OCI-LY3 (cell line): ENCODE measurements around the gene APOBEC3B.

Experiments used
- EZH2phosphoT487 ChIP-seq: fragments of 200-600 bp; shearing (Covaris generic); IDR thresholded peaks from 2 replicates; pipeline ENCODE4 v1.6.1; 2018; ENCODE audit warnings: antibody characterized with exemption, mixed run types, low read depth
- TF ChIP-seq, protein P1 (sequence below): fragments of 200-600, 300-600 bp; sonication (generic); IDR thresholded peaks from 2 replicates; pipeline ENCODE4 v1.5.1; 2014; ENCODE audit warnings: antibody characterized with exemption, low read length, low read depth

DNA sequence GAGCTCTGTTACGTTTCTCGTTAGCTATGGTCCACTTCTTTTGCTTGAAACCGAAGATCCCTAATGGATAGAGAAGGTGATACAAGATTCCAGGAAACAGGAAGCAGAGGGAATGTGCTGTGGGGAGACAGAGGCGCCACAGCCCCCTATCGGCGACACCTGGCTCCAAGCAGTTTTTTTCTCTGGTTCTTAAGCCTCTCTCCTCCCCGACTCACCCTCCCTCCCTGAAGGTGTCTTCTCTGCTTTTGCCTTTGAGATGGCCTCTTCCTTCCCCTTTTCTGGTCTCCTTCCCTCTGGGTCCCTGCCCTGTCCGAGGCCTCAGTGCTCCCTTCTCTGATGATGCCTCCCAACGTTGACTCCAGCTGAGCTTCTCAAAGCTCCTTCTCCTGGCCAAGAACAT, 38.9 kb upstream of the APOBEC3B start:
- TF ChIP-seq, protein P1, sequence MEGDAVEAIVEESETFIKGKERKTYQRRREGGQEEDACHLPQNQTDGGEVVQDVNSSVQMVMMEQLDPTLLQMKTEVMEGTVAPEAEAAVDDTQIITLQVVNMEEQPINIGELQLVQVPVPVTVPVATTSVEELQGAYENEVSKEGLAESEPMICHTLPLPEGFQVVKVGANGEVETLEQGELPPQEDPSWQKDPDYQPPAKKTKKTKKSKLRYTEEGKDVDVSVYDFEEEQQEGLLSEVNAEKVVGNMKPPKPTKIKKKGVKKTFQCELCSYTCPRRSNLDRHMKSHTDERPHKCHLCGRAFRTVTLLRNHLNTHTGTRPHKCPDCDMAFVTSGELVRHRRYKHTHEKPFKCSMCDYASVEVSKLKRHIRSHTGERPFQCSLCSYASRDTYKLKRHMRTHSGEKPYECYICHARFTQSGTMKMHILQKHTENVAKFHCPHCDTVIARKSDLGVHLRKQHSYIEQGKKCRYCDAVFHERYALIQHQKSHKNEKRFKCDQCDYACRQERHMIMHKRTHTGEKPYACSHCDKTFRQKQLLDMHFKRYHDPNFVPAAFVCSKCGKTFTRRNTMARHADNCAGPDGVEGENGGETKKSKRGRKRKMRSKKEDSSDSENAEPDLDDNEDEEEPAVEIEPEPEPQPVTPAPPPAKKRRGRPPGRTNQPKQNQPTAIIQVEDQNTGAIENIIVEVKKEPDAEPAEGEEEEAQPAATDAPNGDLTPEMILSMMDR = peak; percentile 18; the same call in 1 of the 2 replicates
- TF ChIP-seq EZH2phosphoT487 = no peak
